Liver (tissue), 3 donors: ENCODE results near the gene HBE1.

Experiments used
- CTCF ChIP-seq: fragments of 150-350 bp; IDR thresholded peaks from 2 replicates; pipeline ENCODE4 v1.5.1; 2017; ENCODE audit warnings: improper control_type of control experiment, low read depth, low read length; ENCODE audit not compliant: missing input control
- EGR1 ChIP-seq, 2 donors: IDR thresholded peaks; 2 replicates each; pipeline ENCODE4 v1.6.1; 2016 to 2018; ENCODE audit warnings: antibody characterized with exemption in 2 of 2, low read depth in 2 of 2
- FOXA1 ChIP-seq: IDR thresholded peaks from 2 replicates; pipeline ENCODE4 v1.6.1; 2016; ENCODE audit warnings: antibody characterized with exemption
- GABPA ChIP-seq, 2 donors: IDR thresholded peaks in 1 of 2; conservative IDR thresholded peaks in 1 of 2; 2 replicates each; pipeline ENCODE4 v1.6.1; 2016; ENCODE audit warnings: antibody characterized with exemption in 2 of 2, mild to moderate bottlenecking in 1 of 2, moderate library complexity in 1 of 2
- JUND ChIP-seq, 2 donors: IDR thresholded peaks; 2 replicates each; pipeline ENCODE4 v1.6.1; 2016; ENCODE audit warnings: antibody characterized with exemption in 2 of 2
- MAX ChIP-seq: IDR thresholded peaks from 2 replicates; pipeline ENCODE4 v1.6.1; 2016; ENCODE audit warnings: antibody characterized with exemption
- RAD21 ChIP-seq, 2 donors: IDR thresholded peaks; 2 replicates each; pipeline ENCODE4 v1.6.1; 2016; ENCODE audit warnings: antibody characterized with exemption in 2 of 2, mild to moderate bottlenecking in 2 of 2
- REST ChIP-seq: IDR thresholded peaks from 2 replicates; pipeline ENCODE4 v1.6.1; 2016; ENCODE audit warnings: antibody characterized with exemption, mild to moderate bottlenecking
- RXRA ChIP-seq, 2 donors: IDR thresholded peaks; 2 replicates each; pipeline ENCODE4 v1.6.1; 2017 to 2018; ENCODE audit warnings: antibody characterized with exemption in 2 of 2, mild to moderate bottlenecking in 1 of 2
- TF ChIP-seq, protein P1 (sequence below): IDR thresholded peaks from 2 replicates; pipeline ENCODE4 v1.6.1; 2016; ENCODE audit warnings: antibody characterized with exemption
- donor health status: healthy.
- donor health status: healthy.

DNA sequence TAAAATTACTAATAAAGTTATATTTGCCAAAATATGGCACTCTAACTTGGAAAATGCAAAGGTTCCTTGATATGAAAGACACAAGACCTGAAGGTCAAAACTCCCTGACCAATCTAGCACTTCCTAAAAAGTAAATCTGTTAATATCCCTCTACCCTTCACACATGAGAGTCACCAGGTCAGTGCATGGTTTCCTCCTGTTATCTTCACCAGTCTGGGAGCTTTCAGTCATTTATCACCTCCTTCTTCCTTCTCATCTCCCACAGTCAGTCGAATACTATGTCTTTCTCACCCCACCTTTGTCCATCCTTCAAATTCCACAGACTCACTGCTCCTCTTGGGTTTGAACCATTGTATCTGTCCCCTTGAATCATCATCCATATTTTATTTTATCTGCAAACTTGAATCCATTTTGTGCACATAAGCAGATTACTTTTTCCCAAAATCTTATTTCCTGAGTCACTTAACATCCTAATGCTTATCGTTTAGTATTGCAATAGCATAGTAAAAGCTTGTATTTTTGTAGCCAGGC, 2.6 kb downstream of the HBE1 start:
- TF ChIP-seq CTCF: no peak
- TF ChIP-seq EGR1 (IDR thresholded peaks at IDR 0.05; ENCODE audit: low read depth in 2 of 2): no peak
- TF ChIP-seq RXRA (IDR thresholded peaks at IDR 0.05): no peak
- TF ChIP-seq, protein P1, sequence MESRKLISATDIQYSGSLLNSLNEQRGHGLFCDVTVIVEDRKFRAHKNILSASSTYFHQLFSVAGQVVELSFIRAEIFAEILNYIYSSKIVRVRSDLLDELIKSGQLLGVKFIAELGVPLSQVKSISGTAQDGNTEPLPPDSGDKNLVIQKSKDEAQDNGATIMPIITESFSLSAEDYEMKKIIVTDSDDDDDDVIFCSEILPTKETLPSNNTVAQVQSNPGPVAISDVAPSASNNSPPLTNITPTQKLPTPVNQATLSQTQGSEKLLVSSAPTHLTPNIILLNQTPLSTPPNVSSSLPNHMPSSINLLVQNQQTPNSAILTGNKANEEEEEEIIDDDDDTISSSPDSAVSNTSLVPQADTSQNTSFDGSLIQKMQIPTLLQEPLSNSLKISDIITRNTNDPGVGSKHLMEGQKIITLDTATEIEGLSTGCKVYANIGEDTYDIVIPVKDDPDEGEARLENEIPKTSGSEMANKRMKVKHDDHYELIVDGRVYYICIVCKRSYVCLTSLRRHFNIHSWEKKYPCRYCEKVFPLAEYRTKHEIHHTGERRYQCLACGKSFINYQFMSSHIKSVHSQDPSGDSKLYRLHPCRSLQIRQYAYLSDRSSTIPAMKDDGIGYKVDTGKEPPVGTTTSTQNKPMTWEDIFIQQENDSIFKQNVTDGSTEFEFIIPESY: no peak
- no peak for TF ChIP-seq RAD21 (IDR thresholded peaks at IDR 0.05)
- no peak for TF ChIP-seq REST
- no peak for TF ChIP-seq MAX
- TF ChIP-seq GABPA (IDR thresholded peaks at IDR 0.05 in 1 of 2, conservative IDR thresholded peaks at IDR 0.05 in 1 of 2): no peak
- no peak for TF ChIP-seq JUND (IDR thresholded peaks at IDR 0.05)
- no peak for TF ChIP-seq FOXA1
